SU-DHL-6 (cell line): ENCODE results near the gene RNF4.

ENCODE experiments used
- CTCF ChIP-seq: fragments of 200-600 bp; sonication (generic); IDR thresholded peaks from one replicate; pipeline ENCODE4 v1.5.1; 2017; ENCODE audit warnings: antibody characterized with exemption, mild to moderate bottlenecking, low read length, moderate library complexity; ENCODE audit not compliant: insufficient read depth, poor library complexity, severe bottlenecking
- EZH2phosphoT487 ChIP-seq: fragments of 200-600 bp; sonication (generic), shearing (Covaris generic); conservative IDR thresholded peaks from 2 replicates; pipeline ENCODE4 v1.6.1; 2018; ENCODE audit warnings: mild to moderate bottlenecking, antibody characterized with exemption, low read length, moderate library complexity, mixed read lengths

DNA sequence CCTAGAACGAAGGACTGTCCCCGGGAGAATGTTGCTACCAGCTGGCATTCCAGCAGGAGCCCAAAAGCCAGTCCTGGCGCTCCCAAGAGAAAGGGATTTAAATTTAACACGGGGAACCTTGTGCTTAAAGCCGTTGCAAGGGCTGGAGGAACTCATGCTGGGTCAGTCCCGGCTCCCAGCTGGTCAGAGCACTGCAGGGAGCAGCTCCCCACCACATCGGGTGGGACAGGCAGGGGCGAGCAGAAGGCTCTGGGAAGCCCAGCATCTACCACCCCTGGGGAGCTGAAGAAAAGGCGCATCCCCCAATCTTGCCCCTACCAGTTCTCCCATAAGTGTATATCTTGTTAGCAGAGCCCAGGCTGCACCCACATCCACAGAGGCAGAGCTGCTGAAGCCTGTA lies 34.5 kb upstream of the RNF4 start:
- TF ChIP-seq CTCF (no peak), EZH2phosphoT487 (no peak)
